Measurements from ENCODE around the gene GPR18.
"Not testable (repeated sequence)": the region's sequence is repeated elsewhere in the genome, so short reads cannot be mapped to it uniquely, and the experiment has no call there.

- not testable (repeated sequence) for TF ChIP-seq CTCF, EP300, POLR2A (IDR thresholded peaks at IDR 0.05)
Measured at GRCh38 chr13:99210627-99211026, 47.6 kb downstream of the GPR18 start.
